Parathyroid adenoma (tissue), 2 donors: ENCODE measurements around the gene VPS37C.
A peak's percentile ranks its signal among the peaks of the same experiment; 100 is the strongest.

ENCODE experiments used
- H2AFZ ChIP-seq: fragments of 300-600 bp; sonication (generic); one replicate; pipeline ENCODE4 v1.7.0; 2017; ENCODE audit warnings: antibody characterized with exemption, mild to moderate bottlenecking
- H3K27ac ChIP-seq: fragments of 300-600 bp; sonication (generic); one replicate; pipeline ENCODE4 v1.7.0; 2017
- H3K27me3 ChIP-seq: fragments of 300-600 bp; sonication (generic); one replicate; pipeline ENCODE4 v1.7.0; 2017; ENCODE audit warnings: low read length; ENCODE audit not compliant: control insufficient read depth, insufficient read depth
- H3K36me3 ChIP-seq: fragments of 300-600 bp; sonication (generic); one replicate; pipeline ENCODE4 v1.7.0; 2017; ENCODE audit warnings: low read length; ENCODE audit not compliant: control insufficient read depth, insufficient read depth
- H3K4me1 ChIP-seq: fragments of 300-600 bp; sonication (generic); one replicate; pipeline ENCODE4 v1.7.0; 2017; ENCODE audit warnings: control low read depth
- H3K4me2 ChIP-seq: fragments of 300-600 bp; sonication (generic); one replicate; pipeline ENCODE4 v1.7.0; 2017; ENCODE audit warnings: low read length
- H3K4me3 ChIP-seq: fragments of 300-600 bp; sonication (generic); one replicate; pipeline ENCODE4 v1.7.0; 2017; ENCODE audit warnings: low read depth, low read length
- H3K79me2 ChIP-seq: fragments of 300-600 bp; sonication (generic); one replicate; pipeline ENCODE4 v1.7.0; 2017; ENCODE audit warnings: control low read depth
- H3K9ac ChIP-seq: fragments of 300-600 bp; sonication (generic); one replicate; pipeline ENCODE4 v1.7.0; 2017; ENCODE audit warnings: mild to moderate bottlenecking
- H3K9me3 ChIP-seq: fragments of 300-600 bp; sonication (generic); one replicate; pipeline ENCODE4 v1.7.0; 2017; ENCODE audit warnings: low read length; ENCODE audit not compliant: control insufficient read depth
- TF ChIP-seq, protein P1 (sequence below): fragments of 300-600 bp; sonication (generic); IDR thresholded peaks from one replicate; pipeline ENCODE4 v1.7.0; 2017; ENCODE audit warnings: antibody characterized with exemption, mild to moderate bottlenecking
- donor health status: primary hyperparathyroidism.

The VPS37C gene

DNA sequence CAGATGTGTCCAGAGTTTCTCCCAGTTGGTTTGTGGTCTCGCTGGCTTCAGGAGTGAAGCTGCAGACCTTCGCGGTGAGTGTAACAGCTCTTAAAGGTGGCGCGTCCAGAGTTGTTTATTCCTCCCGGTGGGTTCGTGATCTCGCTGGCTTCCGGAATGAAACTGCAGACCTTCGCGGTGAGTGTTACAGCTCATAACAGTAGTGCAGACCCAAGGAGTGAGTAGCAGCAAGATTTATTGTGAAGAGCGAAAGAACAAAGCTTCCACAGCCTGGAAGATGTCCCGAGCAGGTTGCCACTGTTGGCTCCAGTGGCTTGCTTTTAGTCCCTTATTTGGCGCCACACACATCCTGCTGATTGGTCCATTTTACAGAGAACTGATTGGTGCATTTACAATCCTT is 40.2 kb upstream of the VPS37C start:
- no peaks in the 10 kb centered on the region for H3K4me1 ChIP-seq
- no peak overlapping the region for H3K27ac ChIP-seq
- TF ChIP-seq, protein P1, sequence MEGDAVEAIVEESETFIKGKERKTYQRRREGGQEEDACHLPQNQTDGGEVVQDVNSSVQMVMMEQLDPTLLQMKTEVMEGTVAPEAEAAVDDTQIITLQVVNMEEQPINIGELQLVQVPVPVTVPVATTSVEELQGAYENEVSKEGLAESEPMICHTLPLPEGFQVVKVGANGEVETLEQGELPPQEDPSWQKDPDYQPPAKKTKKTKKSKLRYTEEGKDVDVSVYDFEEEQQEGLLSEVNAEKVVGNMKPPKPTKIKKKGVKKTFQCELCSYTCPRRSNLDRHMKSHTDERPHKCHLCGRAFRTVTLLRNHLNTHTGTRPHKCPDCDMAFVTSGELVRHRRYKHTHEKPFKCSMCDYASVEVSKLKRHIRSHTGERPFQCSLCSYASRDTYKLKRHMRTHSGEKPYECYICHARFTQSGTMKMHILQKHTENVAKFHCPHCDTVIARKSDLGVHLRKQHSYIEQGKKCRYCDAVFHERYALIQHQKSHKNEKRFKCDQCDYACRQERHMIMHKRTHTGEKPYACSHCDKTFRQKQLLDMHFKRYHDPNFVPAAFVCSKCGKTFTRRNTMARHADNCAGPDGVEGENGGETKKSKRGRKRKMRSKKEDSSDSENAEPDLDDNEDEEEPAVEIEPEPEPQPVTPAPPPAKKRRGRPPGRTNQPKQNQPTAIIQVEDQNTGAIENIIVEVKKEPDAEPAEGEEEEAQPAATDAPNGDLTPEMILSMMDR = no peak
- H3K4me2 ChIP-seq = no peak overlapping the region
- no peak overlapping the region for H2AFZ ChIP-seq
- no peaks in the 10 kb centered on the region for H3K79me2 ChIP-seq
- no peaks in the 10 kb centered on the region for H3K27me3 ChIP-seq
- H3K9ac ChIP-seq = no peak overlapping the region
- H3K36me3 ChIP-seq = no peaks in the 10 kb centered on the region
- H3K4me3 ChIP-seq = no peak overlapping the region
- H3K9me3 ChIP-seq = no peaks in the 10 kb centered on the region

DNA sequence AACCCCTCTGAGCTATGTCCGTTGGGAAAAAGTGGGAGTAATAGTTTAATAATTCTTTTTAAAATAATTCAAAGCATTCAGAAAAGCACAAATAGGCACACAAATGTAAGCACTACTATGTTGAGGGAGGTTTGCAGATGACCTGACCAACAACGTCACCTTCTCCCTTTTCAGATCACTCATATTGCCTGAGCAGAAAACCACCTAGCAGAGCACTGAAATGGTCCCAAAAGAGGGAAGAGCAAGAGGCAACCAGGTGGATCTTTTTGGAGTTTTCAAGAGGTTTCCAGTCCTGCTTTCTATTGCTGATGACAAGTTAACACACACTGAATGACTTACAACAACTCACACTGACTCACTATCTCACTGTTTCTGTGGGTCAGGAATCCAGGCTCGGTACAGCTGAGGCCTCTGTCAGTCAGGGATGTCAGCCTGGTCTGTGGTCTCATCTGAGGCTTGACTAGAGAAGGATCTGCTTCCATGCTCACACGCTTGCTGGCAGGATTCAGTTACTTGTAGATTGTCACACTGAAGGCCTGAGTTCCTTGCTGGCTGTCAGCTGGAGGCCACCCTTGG is 37.8 kb upstream of the VPS37C start:
- Histone ChIP-seq H3K27me3 (no peaks in the 10 kb centered on the region), H3K79me2 (no peaks in the 10 kb centered on the region), H3K4me3 (no peak overlapping the region), H3K9ac (no peak overlapping the region), H3K4me2 (no peak overlapping the region), H3K36me3 (no peaks in the 10 kb centered on the region), H3K4me1 (no peaks in the 10 kb centered on the region), H3K9me3 (no peaks in the 10 kb centered on the region), H2AFZ (no peak overlapping the region), H3K27ac (no peak overlapping the region)
- TF ChIP-seq, protein P1 = no peak

DNA sequence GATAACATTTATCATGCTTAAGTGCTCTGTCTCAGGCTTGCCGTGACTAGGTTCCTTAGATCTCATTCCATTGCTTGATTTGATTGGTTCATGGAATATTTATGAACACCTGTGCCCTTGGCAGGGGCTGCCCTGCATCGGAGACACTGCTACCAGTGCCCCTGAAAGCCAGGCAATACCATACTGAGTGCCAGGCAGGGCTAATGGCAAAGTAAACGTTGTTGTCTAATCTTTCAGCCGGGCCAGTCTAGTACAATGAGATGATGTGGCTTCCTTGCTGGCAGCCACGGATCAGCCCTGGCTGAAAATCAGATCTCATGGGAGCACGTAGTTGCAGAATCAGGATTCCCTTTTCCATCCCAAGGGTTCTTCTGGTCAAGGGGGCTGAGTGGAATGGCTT is 37.1 kb upstream of the VPS37C start:
- Histone ChIP-seq H3K4me1 (no peaks in the 10 kb centered on the region), H3K27ac (no peak overlapping the region), H3K4me2 (no peak overlapping the region), H3K9me3 (no peaks in the 10 kb centered on the region), H3K27me3 (no peaks in the 10 kb centered on the region), H3K36me3 (no peaks in the 10 kb centered on the region), H3K79me2 (no peaks in the 10 kb centered on the region), H3K9ac (no peak overlapping the region), H2AFZ (no peak overlapping the region), H3K4me3 (no peak overlapping the region)
- TF ChIP-seq, protein P1 = no peak

DNA sequence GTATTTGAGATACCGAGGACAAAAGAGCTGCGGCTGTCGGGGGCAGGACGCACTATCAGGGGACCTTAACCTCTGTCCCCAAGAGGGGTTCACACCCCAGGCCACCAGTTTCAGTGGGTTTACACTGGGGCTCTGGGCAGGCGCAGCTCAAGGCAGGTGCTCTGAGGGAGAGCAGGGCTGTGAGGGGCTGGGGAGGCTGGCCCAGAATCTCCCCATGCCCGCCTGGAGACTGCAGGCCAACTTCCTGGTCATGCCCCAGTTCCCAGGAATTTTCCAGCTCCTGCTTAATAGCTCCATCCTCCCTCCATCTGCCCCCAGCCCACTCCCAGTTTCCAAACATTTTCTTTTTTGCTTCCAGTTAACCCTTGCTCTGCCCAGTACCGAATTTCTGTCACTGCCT is 34.5 kb upstream of the VPS37C start:
- Histone ChIP-seq H3K4me3 (no peak overlapping the region), H2AFZ (peak overlapping the region; percentile 69), H3K9ac (no peak overlapping the region), H3K4me1 (no peaks in the 10 kb centered on the region), H3K27me3 (no peaks in the 10 kb centered on the region), H3K27ac (no peak overlapping the region), H3K79me2 (no peaks in the 10 kb centered on the region), H3K9me3 (no peaks in the 10 kb centered on the region), H3K36me3 (no peaks in the 10 kb centered on the region), H3K4me2 (peak overlapping the region; percentile 35)
- TF ChIP-seq, protein P1 = no peak

DNA sequence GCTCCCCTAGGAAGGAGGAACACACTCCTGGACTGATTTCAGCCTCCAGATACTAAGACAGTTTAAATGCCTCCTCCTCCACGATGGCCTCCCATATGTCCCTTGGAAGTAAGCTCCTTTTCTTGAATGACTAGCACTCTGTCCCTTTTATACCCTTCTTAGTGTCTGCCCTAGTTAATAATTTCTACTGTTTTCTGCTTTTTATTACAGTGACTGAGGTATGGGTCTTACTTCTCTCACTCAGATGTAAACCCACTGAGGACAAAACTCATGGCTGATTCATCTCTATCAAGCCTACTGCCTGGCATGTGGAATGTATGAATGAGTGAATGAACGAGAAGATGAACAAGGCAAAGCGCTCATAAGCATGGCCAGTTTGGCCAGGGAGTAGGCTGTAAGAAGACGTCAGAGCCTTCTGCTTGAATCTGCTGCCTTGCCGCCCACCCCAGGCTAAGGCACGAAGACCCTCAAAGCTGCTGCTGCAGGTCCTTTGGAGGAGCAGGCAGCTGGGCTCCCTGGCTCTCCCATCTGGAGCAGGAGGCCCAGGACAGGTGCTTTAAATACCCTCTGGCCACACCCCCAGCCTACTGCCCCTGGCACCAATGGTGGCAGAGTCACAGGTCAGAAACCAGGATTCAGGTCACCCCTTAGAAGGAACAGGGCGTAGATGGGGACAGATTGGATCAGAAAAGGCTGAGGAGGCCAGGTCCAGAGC is 33.9 kb upstream of the VPS37C start:
- H3K4me3 ChIP-seq = no peak overlapping the region
- H3K9ac ChIP-seq = no peak overlapping the region
- TF ChIP-seq, protein P1 = no peak
- H3K4me1 ChIP-seq = no peaks in the 10 kb centered on the region
- H3K79me2 ChIP-seq = no peaks in the 10 kb centered on the region
- no peaks in the 10 kb centered on the region for H3K9me3 ChIP-seq
- no peaks in the 10 kb centered on the region for H3K27me3 ChIP-seq
- peak overlapping the region; percentile 69 for H2AFZ ChIP-seq
- H3K36me3 ChIP-seq = no peaks in the 10 kb centered on the region
- no peak overlapping the region for H3K27ac ChIP-seq
- peak overlapping the region; percentile 35 for H3K4me2 ChIP-seq
